Heart right ventricle (tissue), 16 donors: ENCODE measurements around the gene BZW2. TPM values are rescaled to one million over a fixed set of nuclear protein-coding genes. Genes with fewer than 3 reads are reported as not detected.
A peak's percentile ranks its signal among the peaks of the same experiment; 100 is the strongest.

Experiments used
- ATAC-seq, 8 donors: fragments of 200-7000 bp; cut with Tn5 transposase; one replicate each; pipeline ENCODE4 v1.9.1; 2020; ENCODE audit warnings: mild to moderate bottlenecking in 8 of 8, moderate library complexity in 8 of 8, moderate number of reproducible peaks in 1 of 8
- DNase-seq, 2 donors: peaks; one replicate each; pipeline ENCODE4 v3.0.0-alpha.2; 2020
- H3K27ac ChIP-seq, 10 donors: fragments of 200-600 bp; sonication (generic) in 2 of 10; one replicate each; pipeline versions ENCODE4 v1.5.0 to v1.8.0; 2020 to 2022; ENCODE audit warnings: mild to moderate bottlenecking in 3 of 10
- H3K27me3 ChIP-seq, 7 donors: fragments of 200-600 bp; one replicate each; pipeline ENCODE4 v1.8.0; 2021 to 2022; ENCODE audit warnings: mild to moderate bottlenecking in 2 of 7
- H3K36me3 ChIP-seq, 9 donors: fragments of 200-600 bp; sonication (generic) in 1 of 9; one replicate each; pipeline versions ENCODE4 v1.5.0 to v1.8.0; 2020 to 2022; ENCODE audit warnings: mild to moderate bottlenecking in 2 of 9
- H3K4me1 ChIP-seq, 9 donors: fragments of 200-600 bp; sonication (generic) in 1 of 9; one replicate each; pipeline versions ENCODE4 v1.5.0 to v1.8.0; 2020 to 2022; ENCODE audit warnings: mild to moderate bottlenecking in 4 of 9
- H3K4me3 ChIP-seq, 10 donors: fragments of 200-600 bp; sonication (generic) in 2 of 10; one replicate each; pipeline versions ENCODE4 v1.5.0 to v1.8.0; 2020 to 2022; ENCODE audit warnings: mild to moderate bottlenecking in 7 of 10, moderate library complexity in 2 of 10
- H3K9me3 ChIP-seq, 11 donors: fragments of 200-600 bp in 10 of 11; sonication (generic) in 2 of 11; one replicate each; pipeline versions ENCODE4 v1.5.0 to v1.8.0; 2013 to 2022; ENCODE audit warnings: mild to moderate bottlenecking in 2 of 11, control low read depth in 1 of 11, moderate library complexity in 1 of 11
- WGBS, 2 donors: extraction: QIAGEN DNeasy Blood & Tissue Kit; methylation state at CpG; one replicate each; pipeline ENCODE4 v1.1.7; 2013; ENCODE audit warnings: inconsistent platforms in 1 of 2; 5-methylcytosine and 5-hydroxymethylcytosine counted together
- intact Hi-C, 10 donors: fragments of 100-400 bp; cut with DNase I; formaldehyde crosslinking; loops; one replicate each; pipeline versions ENCODE4 v1.11.1 to v1.14.2; 2022
- polyA plus RNA-seq, 2 donors: library from polyadenylated mRNA; stranded (reverse); fragments of 200-250 nt; gene quantifications; one replicate each; pipeline ENCODE4 v1.2.3, GENCODE V29; 2013
- total RNA-seq, 10 donors: library from RNA; stranded (reverse); fragmentation: NEBNext Ultra II Directional in 3 of 10; extraction: Animal tissue kit (Norgen Biotek cat#: 25700) in 3 of 10; gene quantifications; one replicate each; pipeline versions ENCODE4 v1.2.1 to v1.2.4, GENCODE V29; 2021 to 2023
- TF ChIP-seq, protein P1 (sequence below), 9 donors: fragments of 200-600 bp; sonication (generic) in 2 of 9; IDR thresholded peaks; one replicate each; pipeline versions ENCODE4 v1.5.0 to v1.8.0; 2021 to 2022; ENCODE audit warnings: antibody characterized with exemption in 9 of 9, mild to moderate bottlenecking in 5 of 9, moderate library complexity in 1 of 9
- donor health status: Arrhythmogenic right ventricular cardiomyopathy.
- donor health status: ischemic (EF 13 %, LVEDD 7.1; RV severe dilation, severe dysfunction).
- donor health status: healthy with polysubstance abuse.
- donor health status: DM: no; HTN: yes; CAD: no.
- donor health status: DM: no; HTN: no; CAD: no.
- donor health status: ischemic (EF 25% LVEDD 6.9; RV normal size, moderate dysfunction).
- donor health status: ischemic (EF 25% LVEDD 5.7; RV mildly dilated, moderate dysfunction).
- donor health status: healthy.
- donor health status: DM: yes; HTN: yes; CAD: no.
- donor health status: Ischemic cardiomyopathy.
- donor health status: ischemic (EF 35%, LVEDD 5.7; RV mildly dilated, moderate dysfunction).
- donor health status: nonischemic (EF 11% LVEDD 7.7; RV severe dilation, severe dysfunction).
- donor health status: DM: yes; HTN: yes; CAD: no.
- donor health status: PGD.
- donor health status: ischemic (EF 29% LVEDD 5.4; RV normal size, mild dysfunction).
- donor health status: nonischemic (EF 23%, LVEDD 6.1; RV moderate dilation, normal function).

The BZW2 gene
- total and polyA plus RNA-seq, 12 donors: 147 to 470 (median 337) TPM

DNA sequence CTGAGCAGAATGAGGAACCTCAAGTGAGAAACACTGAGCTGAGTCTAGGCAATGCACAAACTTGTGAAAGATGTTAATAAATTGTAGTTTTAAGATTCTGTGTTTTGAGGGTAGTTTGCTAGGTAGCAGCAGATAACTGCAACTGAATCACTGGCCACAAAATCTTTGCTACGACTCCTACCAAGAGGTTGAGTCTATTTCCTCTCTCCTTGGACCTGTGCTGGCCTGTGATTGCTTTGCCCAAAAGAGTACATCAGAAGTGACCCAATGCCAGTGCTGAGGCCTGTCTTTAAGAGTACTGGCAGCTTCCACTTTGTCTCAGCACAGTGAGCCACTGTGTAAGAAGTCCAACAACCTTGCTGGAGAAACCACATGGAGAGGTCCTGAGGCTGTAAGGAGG, 95.7 kb downstream of the BZW2 start:
- no peaks in the 10 kb centered on the region for H3K9me3 ChIP-seq
- no peaks in the 10 kb centered on the region for H3K36me3 ChIP-seq
- peak overlapping the region in 7 of 10 donors; percentile 35 to 79 (median 67) for H3K27ac ChIP-seq
- TF ChIP-seq, protein P1, sequence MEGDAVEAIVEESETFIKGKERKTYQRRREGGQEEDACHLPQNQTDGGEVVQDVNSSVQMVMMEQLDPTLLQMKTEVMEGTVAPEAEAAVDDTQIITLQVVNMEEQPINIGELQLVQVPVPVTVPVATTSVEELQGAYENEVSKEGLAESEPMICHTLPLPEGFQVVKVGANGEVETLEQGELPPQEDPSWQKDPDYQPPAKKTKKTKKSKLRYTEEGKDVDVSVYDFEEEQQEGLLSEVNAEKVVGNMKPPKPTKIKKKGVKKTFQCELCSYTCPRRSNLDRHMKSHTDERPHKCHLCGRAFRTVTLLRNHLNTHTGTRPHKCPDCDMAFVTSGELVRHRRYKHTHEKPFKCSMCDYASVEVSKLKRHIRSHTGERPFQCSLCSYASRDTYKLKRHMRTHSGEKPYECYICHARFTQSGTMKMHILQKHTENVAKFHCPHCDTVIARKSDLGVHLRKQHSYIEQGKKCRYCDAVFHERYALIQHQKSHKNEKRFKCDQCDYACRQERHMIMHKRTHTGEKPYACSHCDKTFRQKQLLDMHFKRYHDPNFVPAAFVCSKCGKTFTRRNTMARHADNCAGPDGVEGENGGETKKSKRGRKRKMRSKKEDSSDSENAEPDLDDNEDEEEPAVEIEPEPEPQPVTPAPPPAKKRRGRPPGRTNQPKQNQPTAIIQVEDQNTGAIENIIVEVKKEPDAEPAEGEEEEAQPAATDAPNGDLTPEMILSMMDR (IDR thresholded peaks at IDR 0.05): no peak
- intact Hi-C loops: loop anchor here in 2 of 10 donors (5.0 to 10.0 kb wide), 2 partner anchors 94 to 1057 kb away; partner anchors contain the start of genes ANKMY2 (in 1 of the 2), BZW2 (in 1 of the 2) and MEOX2 (in 1 of the 2)
- no peak overlapping the region for H3K4me3 ChIP-seq
- DNase-seq (no peak), ATAC-seq (no peak)
- 94 to 100% methylated on average over 1 of the region's 1 CpG for WGBS, 2 donors
- H3K4me1 ChIP-seq: peaks cover 3 to 61% (median 34%) of the 10 kb centered on the region in 9 donors
- H3K27me3 ChIP-seq: no peaks in the 10 kb centered on the region

DNA sequence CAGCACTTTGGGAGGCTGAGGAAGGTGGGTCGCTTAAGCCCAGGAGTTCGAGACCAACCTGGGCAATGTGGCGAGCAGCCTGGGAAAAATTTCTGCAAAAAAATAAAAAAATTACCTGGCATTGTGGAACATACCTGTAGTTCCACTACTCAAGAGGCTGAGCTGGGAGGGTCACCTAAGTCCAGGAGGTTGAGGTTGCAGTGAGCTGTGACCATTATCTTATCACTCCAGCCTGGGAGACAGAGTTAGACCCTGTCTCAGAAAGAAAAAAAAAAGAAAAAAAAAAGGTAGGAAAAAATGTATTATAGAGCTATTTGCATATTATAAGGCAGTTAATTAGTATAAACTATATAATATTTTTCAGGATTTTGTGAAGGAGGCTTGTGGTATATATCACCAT, 96.6 kb downstream of the BZW2 start:
- ATAC-seq (no peak), DNase-seq (no peak)
- Histone ChIP-seq H3K27ac (peak overlapping the region in 9 of 10 donors; percentile 3 to 76 (median 53)), H3K4me3 (no peak overlapping the region), H3K27me3 (no peaks in the 10 kb centered on the region), H3K36me3 (no peaks in the 10 kb centered on the region), H3K4me1 (peaks cover 7 to 70% (median 34%) of the 10 kb centered on the region in 9 donors), H3K9me3 (no peaks in the 10 kb centered on the region)
- WGBS, 2 donors: 65 to 95% methylated on average over 3 of the region's 3 CpGs
- TF ChIP-seq, protein P1 (IDR thresholded peaks at IDR 0.05): no peak
- intact Hi-C loops: loop anchor here in 2 of 10 donors (5.0 to 10.0 kb wide), 2 partner anchors 95 to 1058 kb away; partner anchors contain the start of genes ANKMY2 (in 1 of the 2), BZW2 (in 1 of the 2) and MEOX2 (in 1 of the 2)

DNA sequence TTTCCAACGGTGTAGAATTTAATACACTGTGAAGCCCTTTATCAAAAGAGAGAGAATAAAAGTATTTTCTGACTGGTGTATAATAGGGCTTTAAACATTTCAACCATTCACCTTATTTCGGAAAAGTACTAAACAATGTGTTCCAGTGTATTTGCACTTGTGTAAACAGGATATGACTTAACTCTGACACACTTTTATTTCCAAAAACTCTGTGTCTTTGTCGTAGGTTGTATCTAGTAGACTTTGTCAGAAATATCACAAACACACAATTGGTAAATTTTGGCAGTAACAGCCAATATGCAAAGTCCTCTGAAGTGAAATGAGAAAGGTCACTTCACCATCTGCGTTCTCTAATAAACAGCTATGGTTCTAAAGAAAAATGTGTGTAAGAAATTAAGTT, 97.3 kb downstream of the BZW2 start:
- 33 to 45% methylated on average over 4 of the region's 4 CpGs for WGBS, 2 donors
- intact Hi-C loops: loop anchor here in 2 of 10 donors (5.0 to 10.0 kb wide), 2 partner anchors 96 to 1058 kb away; partner anchors contain the start of genes ANKMY2 (in 1 of the 2), BZW2 (in 1 of the 2) and MEOX2 (in 1 of the 2)
- ATAC-seq (peak in 3 of 8 donors; percentile 17 to 52 (median 48)), DNase-seq (no peak)
- no peaks in the 10 kb centered on the region for H3K36me3 ChIP-seq
- H3K9me3 ChIP-seq: no peaks in the 10 kb centered on the region
- peak overlapping the region in 9 of 10 donors; percentile 22 to 76 (median 64) for H3K27ac ChIP-seq
- TF ChIP-seq, protein P1 (IDR thresholded peaks at IDR 0.05): no peak
- peaks cover 7 to 70% (median 34%) of the 10 kb centered on the region in 9 donors for H3K4me1 ChIP-seq
- H3K4me3 ChIP-seq: no peak overlapping the region
- H3K27me3 ChIP-seq: no peaks in the 10 kb centered on the region

DNA sequence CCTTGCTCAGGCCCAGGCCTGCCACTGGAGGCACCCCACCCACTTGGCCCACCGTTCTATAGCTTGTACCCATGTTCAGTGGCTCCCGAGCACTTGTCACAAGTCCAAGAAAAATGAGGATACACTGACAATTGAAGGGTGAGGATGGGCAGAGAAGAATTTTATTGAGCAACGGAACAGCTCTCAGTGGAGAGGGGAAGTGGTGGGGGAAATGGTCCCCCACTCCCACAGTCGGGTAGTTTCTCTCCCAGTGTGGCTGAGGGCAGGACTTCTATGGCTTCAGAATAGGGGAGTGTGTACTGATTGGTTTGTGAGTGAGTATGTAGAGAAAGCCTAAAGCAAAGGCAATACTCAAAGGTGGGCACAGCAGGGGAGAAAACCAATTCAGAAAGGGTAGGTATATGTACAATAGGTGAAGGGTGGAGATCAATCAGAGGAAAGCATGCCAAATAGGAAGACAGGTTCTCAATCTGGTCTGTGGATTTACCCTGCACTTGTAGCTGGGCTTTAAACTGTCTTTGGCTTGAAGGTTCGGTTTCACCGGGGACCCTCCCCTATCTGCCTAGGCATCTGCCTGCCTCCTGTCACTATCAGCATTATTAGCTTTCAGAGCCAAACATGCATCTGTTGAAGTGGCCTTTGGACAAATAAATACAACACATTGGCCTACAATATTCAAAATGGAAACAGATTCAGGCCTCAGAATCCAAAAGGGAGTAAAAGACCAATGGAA, 98.7 kb downstream of the BZW2 start:
- peak overlapping the region in 7 of 10 donors; percentile 2 to 76 (median 73) for H3K27ac ChIP-seq

More for the DNA sequence above, 98.7 kb downstream of the BZW2 start:
- Histone ChIP-seq H3K9me3 (no peaks in the 10 kb centered on the region), H3K36me3 (no peaks in the 10 kb centered on the region), H3K27me3 (no peaks in the 10 kb centered on the region), H3K4me3 (no peak overlapping the region), H3K4me1 (peaks cover 7 to 67% (median 32%) of the 10 kb centered on the region in 9 donors)
- TF ChIP-seq, protein P1 (IDR thresholded peaks at IDR 0.05): no peak
- WGBS, 2 donors: 70 to 85% methylated on average over 6 of the region's 6 CpGs
- intact Hi-C loops: loop anchor here in 2 of 10 donors (5.0 to 10.0 kb wide), 2 partner anchors 97 to 1060 kb away; partner anchors contain the start of genes ANKMY2 (in 1 of the 2), BZW2 (in 1 of the 2) and MEOX2 (in 1 of the 2)
- ATAC-seq (no peak), DNase-seq (no peak)
